Smooth muscle cell of the pulmonary artery (primary cell): ENCODE results near the gene ZNF625. TPM values are rescaled to one million over a fixed set of nuclear protein-coding genes. Genes with fewer than 3 reads are reported as not detected.

ENCODE experiments used
- total RNA-seq: library from RNA; depleted of rRNA; stranded (reverse); fragments of >200 nt; gene quantifications from 2 replicates; pipeline ENCODE4 v1.2.3, GENCODE V29; 2014

ZNF625 gene
- 9.2 and 9.3 TPM in 2 replicates for total RNA-seq

DNA sequence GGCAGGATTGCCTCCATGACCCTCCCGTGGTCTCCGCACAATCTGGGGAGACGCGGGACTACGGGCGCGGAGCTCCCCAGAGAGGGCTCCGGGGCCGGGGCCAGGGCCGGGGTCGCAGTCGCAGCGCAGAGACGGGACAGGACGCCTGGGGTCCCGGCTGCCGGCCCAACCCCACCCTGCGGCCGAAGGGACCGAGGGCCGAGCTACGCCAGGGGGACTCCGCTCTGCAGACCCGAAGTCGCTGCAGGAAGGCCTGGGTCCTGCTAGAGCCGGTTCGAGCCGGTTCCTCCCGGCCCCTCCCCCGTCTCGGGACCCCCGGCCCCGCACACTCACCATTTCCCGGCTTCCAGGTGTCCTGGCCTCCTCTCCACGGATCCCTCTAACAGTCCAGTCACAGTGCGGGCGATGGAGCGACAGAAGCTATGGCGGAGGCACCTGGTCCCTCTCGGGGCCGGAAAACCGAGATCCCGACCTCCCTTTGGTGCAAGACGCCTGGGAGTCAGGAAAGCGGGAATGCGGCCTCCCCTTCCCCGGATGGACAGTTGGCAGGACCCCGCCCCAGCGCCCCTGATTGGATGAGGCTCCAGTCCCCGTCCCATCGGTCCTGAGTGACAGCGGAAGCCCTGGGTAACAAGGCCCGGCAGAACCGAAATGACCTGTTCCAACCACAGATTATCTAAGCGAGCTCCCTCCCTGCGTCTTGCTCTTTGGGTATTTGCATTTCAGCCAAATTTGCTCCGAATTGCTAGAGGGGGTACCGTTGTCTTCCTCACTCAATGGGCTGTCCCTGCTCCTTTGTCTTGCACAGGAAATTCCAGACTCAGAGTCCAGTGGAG, at the start of gene ZNF625:
ZNF625 (minus strand) TSS at position 512 of the 836 bp plus-strand sequence; CDS start at position 336, 176 bp downstream.

DNA sequence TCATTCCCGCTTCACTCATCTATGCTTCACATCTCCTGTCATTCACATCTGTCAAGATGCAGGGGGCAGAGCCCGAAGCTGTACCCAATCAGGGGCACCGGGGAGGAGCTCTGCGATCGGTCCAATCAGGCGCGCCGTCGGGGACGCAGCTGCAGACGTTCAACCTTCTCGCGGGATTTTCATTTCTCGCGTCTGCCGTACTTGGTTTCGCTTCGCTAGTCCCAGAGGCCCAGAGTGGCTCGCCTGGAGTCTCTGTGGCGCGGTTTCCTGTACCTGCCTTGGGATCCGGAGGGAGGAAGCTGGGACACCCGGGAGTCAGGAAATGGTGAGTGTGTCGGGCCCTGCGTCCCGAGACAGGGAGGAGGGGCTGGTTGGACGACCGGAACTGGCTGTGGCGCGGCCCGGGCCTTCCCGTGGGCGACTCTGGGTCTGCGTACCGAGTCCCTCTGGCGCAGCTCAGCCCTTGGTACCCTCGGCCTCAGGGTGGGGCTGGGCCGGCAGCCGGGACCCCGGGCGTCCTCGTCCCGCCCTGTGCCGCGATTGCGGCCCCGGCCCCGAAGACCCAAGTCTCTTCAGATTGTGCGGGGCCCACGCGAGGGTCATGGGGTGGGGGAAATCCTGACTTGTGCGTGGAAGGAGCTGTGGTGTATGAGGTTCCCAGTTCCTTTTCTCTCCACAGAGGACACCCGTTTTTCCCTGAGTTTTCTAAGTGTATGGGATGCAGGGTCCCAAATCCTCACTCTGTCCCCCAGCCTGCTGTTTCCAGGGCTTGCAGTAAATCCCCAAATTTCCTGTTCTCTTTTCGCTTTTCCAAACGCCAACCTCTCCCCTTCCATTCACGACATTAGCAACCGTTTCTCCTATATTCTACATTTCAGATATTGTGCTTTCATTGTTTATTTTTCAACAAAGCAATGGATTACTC, 6.6 kb upstream of the ZNF625 start, which contains the start of gene ZNF136:
ZNF136 (plus strand) TSS at position 215 of the 925 bp plus-strand sequence; CDS start at position 323, 108 bp downstream.

DNA sequence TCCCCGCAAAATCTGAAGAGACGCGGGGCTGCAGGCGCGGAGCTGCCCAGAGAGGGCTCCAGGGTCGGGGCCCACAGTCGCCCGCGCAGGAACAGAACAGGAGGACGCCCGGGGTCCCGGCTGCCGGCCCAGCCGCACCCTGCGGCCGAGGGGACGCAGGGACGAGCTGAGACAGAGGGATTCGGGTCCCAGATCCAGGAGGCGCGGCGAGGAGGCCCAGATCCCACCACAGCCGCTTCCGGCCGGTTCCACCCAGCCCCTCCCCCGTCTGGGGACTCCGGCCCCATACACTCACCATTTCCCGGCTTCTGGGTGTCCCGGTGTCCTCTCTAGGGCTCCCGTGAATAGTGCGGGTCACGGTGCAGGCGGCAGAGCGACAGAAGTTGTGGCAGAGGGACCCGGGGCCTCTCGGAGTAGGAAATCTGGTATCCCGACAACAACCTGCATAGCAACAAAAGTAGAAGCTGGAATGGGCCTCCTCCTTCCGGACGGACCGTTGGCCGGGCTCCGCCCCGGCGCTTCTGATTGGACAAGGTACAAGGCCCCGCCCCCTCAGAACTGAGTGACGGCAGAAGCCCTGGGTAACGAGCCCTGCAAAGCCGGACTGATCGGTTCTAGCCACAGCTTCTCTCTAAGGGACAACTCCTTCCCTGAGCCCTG, 16.5 kb downstream of the ZNF625 start, which contains the start of gene ZNF20:
ZNF20 (minus strand) TSS at position 466 of the 660 bp plus-strand sequence; CDS start at position 298, 168 bp downstream.

Other genes starting within 250 kb of the ZNF625 start
- 6.4 and 7.0 TPM in 2 replicates for gene ZNF700, start 231.6 kb downstream of the ZNF625 start, total RNA-seq
- 1.1 and 1.7 TPM in 2 replicates for gene ZNF763, start 191.7 kb downstream of the ZNF625 start, total RNA-seq
- 3.4 and 4.5 TPM in 2 replicates for gene ZNF433, start 121.1 kb downstream of the ZNF625 start, total RNA-seq
- 0.07 and 0.20 TPM in 2 replicates for gene ZNF878, start 103.8 kb downstream of the ZNF625 start, total RNA-seq
- gene ZNF844, start 92.0 kb downstream of the ZNF625 start, total RNA-seq, result 8.8 and 11.3 TPM in 2 replicates
- gene ZNF20, start 16.4 kb downstream of the ZNF625 start, total RNA-seq, result 4.6 and 5.5 TPM in 2 replicates
- gene ZNF136, start 6.4 kb upstream of the ZNF625 start, total RNA-seq, result 6.6 and 7.4 TPM in 2 replicates
- 8.0 and 8.4 TPM in 2 replicates for gene ZNF44, start 138.1 kb upstream of the ZNF625 start, total RNA-seq
- 4.7 and 5.0 TPM in 2 replicates for gene ZNF563, start 176.9 kb upstream of the ZNF625 start, total RNA-seq
- 2.4 and 3.5 TPM in 2 replicates for gene ZNF442, start 208.9 kb upstream of the ZNF625 start, total RNA-seq
- 2.2 and 2.5 TPM in 2 replicates for gene ZNF799, start 244.5 kb upstream of the ZNF625 start, total RNA-seq